Activated CD4-positive, alpha-beta memory T cell treated with anti-CD3 and anti-CD28 coated beads, Interleukin-2, amount 10 ng/mL, durations not matched to agents 7 days and 5 days (primary cell): ENCODE measurements around the gene C5orf15. TPM values are rescaled to one million over a fixed set of nuclear protein-coding genes. Genes with fewer than 3 reads are reported as not detected.
A peak's percentile ranks its signal among the peaks of the same experiment; 100 is the strongest.
"Not testable (repeated sequence)": the region's sequence is repeated elsewhere in the genome, so short reads cannot be mapped to it uniquely, and the experiment has no call there.

Source experiments
- CTCF ChIA-PET: fragments of 350-600 bp; sonication (Branson Sonifier 250); formaldehyde crosslinking; loops from one replicate; lab custom pipeline; 2021; ENCODE audit warnings: antibody characterized with exemption, inconsistent platforms; lab: Charles Lee
- POLR2A ChIA-PET: fragments of 350-600 bp; sonication (Branson Sonifier 250); formaldehyde crosslinking; loops from one replicate; lab custom pipeline; 2021; ENCODE audit warnings: antibody characterized with exemption; lab: Charles Lee
- DNase-seq: peaks from one replicate; pipeline ENCODE4 v3.0.0-alpha.2; 2020
- H3K27ac Mint-ChIP-seq: one replicate; pipeline ENCODE4 v1.8.0; 2021; ENCODE audit warnings: mild to moderate bottlenecking, mixed read lengths
- H3K27me3 Mint-ChIP-seq: one replicate; pipeline ENCODE4 v1.8.0; 2021; ENCODE audit warnings: mixed read lengths
- H3K36me3 Mint-ChIP-seq: one replicate; pipeline ENCODE4 v1.8.0; 2021; ENCODE audit warnings: low read depth, mixed read lengths
- H3K4me1 Mint-ChIP-seq: one replicate; pipeline ENCODE4 v1.8.0; 2021; ENCODE audit warnings: mixed read lengths
- H3K4me3 Mint-ChIP-seq: one replicate; pipeline ENCODE4 v1.8.0; 2021; ENCODE audit warnings: mild to moderate bottlenecking, mixed read lengths
- H3K9me3 Mint-ChIP-seq: one replicate; pipeline ENCODE4 v1.8.0; 2021; ENCODE audit warnings: mixed read lengths
- total RNA-seq, 2 experiments: library from RNA; stranded (reverse); gene quantifications; one replicate each; pipeline ENCODE4 v1.2.3, GENCODE V29; 2021

The C5orf15 gene
- total RNA-seq, 2 experiments from 2014 or later: 24.4 to 27.7 TPM

- Mint-ChIP-seq H3K4me3 (no peak overlapping the region), H3K36me3 (peaks cover 30% of the 10 kb centered on the region), H3K9me3 (no peaks in the 10 kb centered on the region), H3K27me3 (no peaks in the 10 kb centered on the region), H3K27ac (no peak overlapping the region), H3K4me1 (peaks cover 22% of the 10 kb centered on the region)
- DNase-seq: no peak
- ChIA-PET CTCF (interaction anchor here (0.9 to 1.3 kb wide), 3 partner anchors 12 to 87 kb away, joined by 3 to 5 read pairs (median 3); no protein-coding TSS in a partner anchor), POLR2A (no interaction called here)
Observed at GRCh38 chr5:133957080-133957479, 11.3 kb downstream of the C5orf15 start.

DNA sequence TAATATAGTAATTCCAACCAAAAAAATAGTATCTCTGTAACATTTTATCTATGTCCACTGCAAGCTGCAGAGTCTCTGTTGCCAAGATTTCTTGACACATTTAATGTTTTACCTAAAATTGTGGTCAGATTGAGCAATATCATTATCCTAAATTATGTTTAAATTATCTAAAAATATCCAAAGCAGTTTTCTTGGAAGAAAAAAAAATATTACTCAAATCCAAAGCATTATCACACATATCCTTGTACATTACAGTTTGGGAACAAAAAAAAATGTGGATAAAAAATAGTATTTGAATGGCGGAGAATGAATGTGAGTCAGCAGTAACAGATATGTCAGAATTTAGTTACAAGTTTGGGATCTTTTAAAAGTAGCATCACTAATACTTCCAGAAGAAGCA lies 12.2 kb downstream of the C5orf15 start:
- H3K27me3 Mint-ChIP-seq, H3K9me3 Mint-ChIP-seq, DNase-seq, POLR2A ChIA-PET, H3K27ac Mint-ChIP-seq, H3K4me3 Mint-ChIP-seq, CTCF ChIA-PET: not testable (repeated sequence)
- H3K4me1 Mint-ChIP-seq: peaks cover 22% of the 10 kb centered on the region
- peaks cover 30% of the 10 kb centered on the region for H3K36me3 Mint-ChIP-seq

DNA sequence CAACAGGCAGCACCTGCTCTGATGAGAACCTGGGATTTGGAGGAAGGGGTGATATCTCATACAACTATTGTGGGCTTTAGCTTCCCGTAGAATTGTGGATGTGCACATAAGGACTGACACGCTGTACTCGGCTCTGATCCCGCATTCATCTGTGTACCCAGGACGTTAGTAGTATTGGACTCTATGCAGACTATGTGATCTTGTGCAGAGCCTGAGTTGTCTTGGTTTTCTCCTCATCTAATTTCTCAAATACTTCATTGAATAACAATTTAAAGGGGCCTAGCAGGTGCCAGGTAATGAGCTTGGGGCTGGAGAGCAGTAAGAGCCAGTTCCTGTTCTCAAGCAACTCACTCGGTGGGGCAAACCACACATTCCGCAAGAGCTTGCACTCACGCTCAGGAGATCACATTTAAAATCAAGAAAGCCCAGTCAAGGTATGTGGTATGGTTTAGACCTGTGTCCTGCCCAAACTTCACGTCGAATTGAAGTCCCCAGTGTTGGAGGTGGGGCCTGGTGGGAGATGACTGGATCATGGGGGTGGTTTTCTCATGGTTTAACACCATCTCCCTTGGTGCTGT lies 14.8 kb downstream of the C5orf15 start:
- Mint-ChIP-seq H3K27me3 (no peaks in the 10 kb centered on the region), H3K4me3 (no peak overlapping the region), H3K36me3 (peaks cover 19% of the 10 kb centered on the region), H3K9me3 (no peaks in the 10 kb centered on the region), H3K4me1 (peaks cover 8% of the 10 kb centered on the region), H3K27ac (no peak overlapping the region)
- ChIA-PET CTCF (interaction anchor here (1.1 kb wide), 1 partner anchor 86 kb away, joined by 3 read pairs; no protein-coding TSS in a partner anchor), POLR2A (no interaction called here)
- DNase-seq: no peak

GRCh38 chr5:133952729-133953567 lies 15.5 kb downstream of the C5orf15 start:
- H3K27ac Mint-ChIP-seq: no peak overlapping the region
- ChIA-PET POLR2A (no interaction called here), CTCF (interaction anchor here (0.7 kb wide), 1 partner anchor 19 kb away, joined by 3 read pairs; no protein-coding TSS in a partner anchor)
- peaks cover 19% of the 10 kb centered on the region for H3K36me3 Mint-ChIP-seq
- no peak overlapping the region for H3K4me3 Mint-ChIP-seq
- H3K4me1 Mint-ChIP-seq: peaks cover 7% of the 10 kb centered on the region
- no peaks in the 10 kb centered on the region for H3K9me3 Mint-ChIP-seq
- DNase-seq: no peak
- no peaks in the 10 kb centered on the region for H3K27me3 Mint-ChIP-seq

GRCh38 chr5:133950821-133951612 lies 17.4 kb downstream of the C5orf15 start:
- H3K27ac Mint-ChIP-seq: no peak overlapping the region
- CTCF ChIA-PET: interaction anchor here (1.6 kb wide), 1 partner anchor 150 kb away, joined by 4 read pairs; no protein-coding TSS in a partner anchor

DNA sequence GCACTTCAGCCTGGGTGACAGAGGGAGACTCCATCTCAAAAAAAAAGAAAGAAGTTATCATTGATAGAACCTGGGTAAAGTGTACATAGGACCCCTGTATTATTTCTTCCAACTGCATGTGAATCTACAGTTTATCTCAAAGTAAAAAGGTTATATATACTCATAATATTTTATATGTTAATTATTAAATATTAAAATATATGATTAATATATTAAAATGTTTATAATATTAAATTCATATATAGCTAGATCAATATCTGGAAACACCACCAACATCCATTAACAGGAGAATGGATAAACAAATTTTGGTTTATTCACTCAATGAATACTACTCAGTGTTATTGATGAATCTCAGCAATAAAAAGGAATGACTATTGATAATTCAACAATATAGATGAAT lies 19.7 kb downstream of the C5orf15 start:
- POLR2A ChIA-PET: no interaction called here
- no peaks in the 10 kb centered on the region for H3K36me3 Mint-ChIP-seq

More at GRCh38 chr5:133950821-133951612, 17.4 kb downstream of the C5orf15 start:
- H3K9me3 Mint-ChIP-seq: no peaks in the 10 kb centered on the region
- H3K4me1 Mint-ChIP-seq: no peaks in the 10 kb centered on the region
- POLR2A ChIA-PET: no interaction called here
- peaks cover 9% of the 10 kb centered on the region for H3K36me3 Mint-ChIP-seq
- H3K27me3 Mint-ChIP-seq: no peaks in the 10 kb centered on the region
- DNase-seq: no peak
- no peak overlapping the region for H3K4me3 Mint-ChIP-seq

GRCh38 chr5:133947431-133947841 lies 21.0 kb downstream of the C5orf15 start:
- POLR2A ChIA-PET: no interaction called here
- Mint-ChIP-seq H3K9me3 (no peaks in the 10 kb centered on the region), H3K27me3 (no peaks in the 10 kb centered on the region), H3K27ac (no peak overlapping the region), H3K36me3 (no peaks in the 10 kb centered on the region), H3K4me3 (no peak overlapping the region), H3K4me1 (no peaks in the 10 kb centered on the region)
- no peak for DNase-seq
- CTCF ChIA-PET: no interaction called here

More for the DNA sequence above, 19.7 kb downstream of the C5orf15 start:
- CTCF ChIA-PET: no interaction called here
- Mint-ChIP-seq H3K4me3 (no peak overlapping the region), H3K9me3 (no peaks in the 10 kb centered on the region), H3K27ac (no peak overlapping the region), H3K27me3 (no peaks in the 10 kb centered on the region), H3K4me1 (no peaks in the 10 kb centered on the region)
- no peak for DNase-seq

DNA sequence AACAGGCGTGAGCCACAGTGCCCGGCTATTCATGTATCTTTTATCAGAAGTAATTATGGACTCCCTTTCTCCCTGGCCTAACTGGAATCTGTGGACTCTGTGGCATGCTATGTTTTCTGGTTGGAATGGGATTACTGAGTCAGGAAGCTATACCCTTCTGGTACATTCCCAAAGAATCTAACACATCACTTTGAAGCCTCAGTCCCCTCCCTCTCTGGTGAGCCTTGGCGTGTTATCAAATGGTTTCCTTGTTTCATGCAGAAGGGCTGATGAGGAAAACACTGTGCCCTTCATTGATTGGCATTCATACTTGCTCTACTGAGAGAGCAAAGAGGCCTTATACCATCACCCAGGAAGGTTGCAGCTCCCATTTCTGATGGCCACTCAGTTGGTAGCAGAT lies 22.9 kb downstream of the C5orf15 start:
- H3K36me3 Mint-ChIP-seq: no peaks in the 10 kb centered on the region
- no peak for DNase-seq
- H3K27ac Mint-ChIP-seq: no peak overlapping the region
- H3K4me1 Mint-ChIP-seq: no peaks in the 10 kb centered on the region
- ChIA-PET CTCF (interaction anchor here (1.2 to 1.5 kb wide), 3 partner anchors 78 to 522 kb away, joined by 3 to 5 read pairs (median 4); no protein-coding TSS in a partner anchor), POLR2A (no interaction called here)
- H3K9me3 Mint-ChIP-seq: no peaks in the 10 kb centered on the region
- no peak overlapping the region for H3K4me3 Mint-ChIP-seq
- no peaks in the 10 kb centered on the region for H3K27me3 Mint-ChIP-seq

DNA sequence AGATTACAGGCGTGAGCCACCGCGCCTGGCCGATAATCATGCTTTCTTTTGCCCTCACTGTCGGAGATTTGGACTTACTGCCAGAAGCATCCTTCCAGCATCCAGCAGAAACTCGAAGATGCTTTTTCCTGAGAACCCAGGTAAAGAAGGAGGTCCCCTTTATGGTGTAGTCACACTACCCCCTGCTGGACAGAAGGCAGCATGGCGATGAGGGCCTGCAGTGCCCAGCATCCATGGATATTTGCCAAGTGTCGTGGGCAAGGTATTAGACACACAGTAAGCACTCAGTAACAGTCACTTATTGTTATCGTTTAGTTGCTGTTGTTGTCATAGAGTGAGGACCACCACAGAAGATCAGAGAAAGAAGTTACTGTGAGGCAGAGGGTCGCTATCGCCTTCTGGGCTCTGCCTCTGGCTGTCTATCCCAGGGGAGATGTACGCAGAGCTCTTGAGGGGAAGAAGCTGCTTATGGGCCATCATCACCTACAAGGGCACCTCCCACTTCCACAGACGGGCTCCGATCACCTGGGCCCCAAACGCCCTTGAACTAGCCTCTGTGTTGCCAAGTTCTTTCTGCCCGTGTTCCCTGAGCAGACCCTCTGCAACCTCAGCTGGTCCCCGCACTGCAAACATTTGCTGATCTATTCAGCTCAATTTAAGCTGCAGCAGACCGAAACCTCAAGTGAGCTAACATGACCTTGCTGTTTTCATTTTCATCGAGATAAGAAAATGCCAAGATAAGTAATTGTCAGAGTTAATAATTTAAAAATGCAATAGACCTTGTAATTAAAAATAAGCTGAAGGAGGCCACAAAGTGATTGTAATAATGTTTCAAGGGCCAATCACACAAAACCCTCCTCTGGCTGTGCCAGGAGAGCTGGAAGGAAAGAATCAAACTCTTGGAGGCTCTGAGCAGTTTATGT lies 23.9 kb downstream of the C5orf15 start:
- no peak overlapping the region for H3K27ac Mint-ChIP-seq
- no peaks in the 10 kb centered on the region for H3K9me3 Mint-ChIP-seq
- H3K4me3 Mint-ChIP-seq: no peak overlapping the region
- no peaks in the 10 kb centered on the region for H3K27me3 Mint-ChIP-seq
- ChIA-PET POLR2A (no interaction called here), CTCF (interaction anchor here (1.2 to 1.5 kb wide), 3 partner anchors 77 to 521 kb away, joined by 3 to 5 read pairs (median 4); no protein-coding TSS in a partner anchor)
- H3K36me3 Mint-ChIP-seq: no peaks in the 10 kb centered on the region
- peaks cover 3% of the 10 kb centered on the region for H3K4me1 Mint-ChIP-seq
- DNase-seq: peak; percentile 34

DNA sequence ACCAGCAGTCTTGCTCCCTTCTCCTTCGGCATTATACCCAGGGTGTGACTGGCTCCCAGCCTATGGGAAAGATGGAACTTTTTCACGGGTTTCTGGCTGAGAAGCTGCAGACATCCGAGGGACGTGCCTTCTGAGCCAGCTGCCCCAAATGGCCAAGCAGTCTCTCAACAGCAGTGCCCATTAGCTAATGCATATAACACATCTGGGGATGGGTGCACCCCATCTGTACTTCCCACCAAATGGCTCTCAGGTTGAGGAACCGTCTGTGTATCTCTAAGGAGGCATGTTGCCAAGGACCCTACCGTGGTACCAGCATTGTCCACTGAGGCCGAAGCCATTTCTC lies 25.0 kb downstream of the C5orf15 start:
- Mint-ChIP-seq H3K4me3 (no peak overlapping the region), H3K27ac (no peak overlapping the region), H3K36me3 (no peaks in the 10 kb centered on the region), H3K27me3 (no peaks in the 10 kb centered on the region), H3K4me1 (peaks cover 6% of the 10 kb centered on the region), H3K9me3 (no peaks in the 10 kb centered on the region)
- ChIA-PET CTCF (no interaction called here), POLR2A (no interaction called here)
- no peak for DNase-seq

DNA sequence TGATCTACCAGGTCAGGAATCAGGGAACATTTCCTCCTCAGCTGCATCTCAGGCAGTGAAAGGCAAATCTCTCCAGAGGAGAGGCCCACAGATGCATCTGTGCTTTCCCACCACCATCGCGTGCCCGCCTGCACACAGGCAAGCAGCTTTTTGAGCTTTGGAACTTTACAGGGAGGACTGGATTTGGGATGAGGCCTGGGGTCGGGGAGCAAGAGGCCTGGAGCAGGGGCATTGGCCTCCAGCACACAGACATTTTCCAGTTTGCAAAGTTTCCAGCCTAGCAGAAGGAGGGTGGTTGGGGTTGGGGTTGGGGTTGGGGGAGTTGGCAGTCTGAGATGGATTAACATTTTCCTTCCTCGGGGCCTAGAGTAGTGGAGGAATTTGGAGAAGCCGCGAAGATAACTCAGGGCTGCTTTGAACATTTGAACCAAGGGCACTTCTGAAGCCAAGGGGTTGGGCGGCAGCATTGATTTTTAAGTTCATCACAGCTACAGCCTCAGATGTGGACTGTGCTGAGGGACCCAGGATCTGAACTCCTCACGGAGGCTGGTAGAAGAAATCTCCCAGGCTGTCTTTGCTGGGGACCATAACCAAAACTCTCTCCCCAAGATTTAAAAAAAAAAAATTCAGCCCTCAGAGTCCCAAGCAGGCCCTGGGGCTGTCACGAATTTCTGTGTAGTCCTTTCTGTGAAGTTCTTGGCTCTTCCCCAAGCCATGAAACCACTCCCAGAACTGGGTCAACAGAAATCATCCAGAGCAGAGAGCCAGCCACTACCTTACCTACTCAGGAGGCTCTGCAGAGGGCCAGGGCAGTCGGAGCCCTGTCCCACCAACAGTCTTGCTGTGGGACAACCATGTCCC lies 25.6 kb downstream of the C5orf15 start:
- Mint-ChIP-seq H3K27me3 (no peaks in the 10 kb centered on the region), H3K4me3 (no peak overlapping the region), H3K36me3 (no peaks in the 10 kb centered on the region), H3K4me1 (peaks cover 6% of the 10 kb centered on the region), H3K9me3 (no peaks in the 10 kb centered on the region), H3K27ac (no peak overlapping the region)
- CTCF ChIA-PET: no interaction called here
- DNase-seq: no peak
- POLR2A ChIA-PET: no interaction called here
